Body of pancreas (tissue), 4 donors: ENCODE results near the gene PPP2R5E.

Experiments
- POLR2A ChIP-seq, 3 donors: fragments of 450-650 bp; IDR thresholded peaks; one replicate each; pipeline ENCODE4 v1.6.1; 2016; ENCODE audit warnings: antibody characterized with exemption in 3 of 3, mild to moderate bottlenecking in 2 of 3
- TF ChIP-seq, protein P1 (sequence below), 7 experiments: fragments of 450-650 bp in 4 of 7; fragments of 200-600 bp in 3 of 7; sonication (generic) in 3 of 7; IDR thresholded peaks; one replicate each; pipeline ENCODE4 v1.5.1; 2016 to 2019; ENCODE audit warnings: antibody characterized with exemption in 7 of 7

DNA sequence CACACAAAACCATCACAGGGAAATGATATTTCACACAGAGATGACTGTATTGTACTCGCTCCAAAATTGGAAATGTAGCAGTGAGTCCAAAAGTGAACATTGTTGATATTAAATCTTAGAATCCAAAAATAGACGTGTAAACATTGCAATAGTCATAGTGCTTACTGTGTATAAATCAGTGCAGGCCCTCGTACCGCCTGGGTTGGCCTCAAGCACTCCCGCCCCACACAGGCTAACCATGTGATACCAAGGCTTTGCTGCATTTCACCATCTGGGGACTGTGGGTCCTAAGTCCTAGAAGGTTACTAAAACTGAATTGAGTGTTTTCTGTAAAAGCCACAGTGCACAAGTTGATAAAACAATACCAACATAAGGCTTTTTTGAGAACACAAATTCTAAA, 107.3 kb downstream of the PPP2R5E start:
- TF ChIP-seq, protein P1, sequence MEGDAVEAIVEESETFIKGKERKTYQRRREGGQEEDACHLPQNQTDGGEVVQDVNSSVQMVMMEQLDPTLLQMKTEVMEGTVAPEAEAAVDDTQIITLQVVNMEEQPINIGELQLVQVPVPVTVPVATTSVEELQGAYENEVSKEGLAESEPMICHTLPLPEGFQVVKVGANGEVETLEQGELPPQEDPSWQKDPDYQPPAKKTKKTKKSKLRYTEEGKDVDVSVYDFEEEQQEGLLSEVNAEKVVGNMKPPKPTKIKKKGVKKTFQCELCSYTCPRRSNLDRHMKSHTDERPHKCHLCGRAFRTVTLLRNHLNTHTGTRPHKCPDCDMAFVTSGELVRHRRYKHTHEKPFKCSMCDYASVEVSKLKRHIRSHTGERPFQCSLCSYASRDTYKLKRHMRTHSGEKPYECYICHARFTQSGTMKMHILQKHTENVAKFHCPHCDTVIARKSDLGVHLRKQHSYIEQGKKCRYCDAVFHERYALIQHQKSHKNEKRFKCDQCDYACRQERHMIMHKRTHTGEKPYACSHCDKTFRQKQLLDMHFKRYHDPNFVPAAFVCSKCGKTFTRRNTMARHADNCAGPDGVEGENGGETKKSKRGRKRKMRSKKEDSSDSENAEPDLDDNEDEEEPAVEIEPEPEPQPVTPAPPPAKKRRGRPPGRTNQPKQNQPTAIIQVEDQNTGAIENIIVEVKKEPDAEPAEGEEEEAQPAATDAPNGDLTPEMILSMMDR (IDR thresholded peaks at IDR 0.05) = no peak
- TF ChIP-seq POLR2A (IDR thresholded peaks at IDR 0.05) = no peak
